ENCODE results near the gene ROCK1. TPM values are rescaled to one million over a fixed set of nuclear protein-coding genes. Genes with fewer than 3 reads are reported as not detected.

ROCK1 gene
- total RNA-seq, 4 donors from 2014 or later: 78.3 to 94.6 (median 91.4) TPM

- H3K36me3 ChIP-seq: no peaks in the 10 kb centered on the region
- H3K27me3 ChIP-seq: no peaks in the 10 kb centered on the region
- no peak overlapping the region for H3K4me3 ChIP-seq
- DNase-seq (ENCODE audit: low spot score in 2 of 2): no peak
- H3K9me3 ChIP-seq: no peaks in the 10 kb centered on the region
- H3K4me1 ChIP-seq: peaks cover 0 to 73% (median 23%) of the 10 kb centered on the region in 4 donors
- TF ChIP-seq EP300 (IDR thresholded peaks at IDR 0.05) (no peak), POLR2A (IDR thresholded peaks at IDR 0.05) (no peak), CTCF (IDR thresholded peaks at IDR 0.05) (no peak)
- WGBS, 2 donors: 74 to 76% methylated on average over 2 of the region's 2 CpGs
- no peak overlapping the region for H3K27ac ChIP-seq
Measured at GRCh38 chr18:21100678-21101077, 10.9 kb downstream of the ROCK1 start.

DNA sequence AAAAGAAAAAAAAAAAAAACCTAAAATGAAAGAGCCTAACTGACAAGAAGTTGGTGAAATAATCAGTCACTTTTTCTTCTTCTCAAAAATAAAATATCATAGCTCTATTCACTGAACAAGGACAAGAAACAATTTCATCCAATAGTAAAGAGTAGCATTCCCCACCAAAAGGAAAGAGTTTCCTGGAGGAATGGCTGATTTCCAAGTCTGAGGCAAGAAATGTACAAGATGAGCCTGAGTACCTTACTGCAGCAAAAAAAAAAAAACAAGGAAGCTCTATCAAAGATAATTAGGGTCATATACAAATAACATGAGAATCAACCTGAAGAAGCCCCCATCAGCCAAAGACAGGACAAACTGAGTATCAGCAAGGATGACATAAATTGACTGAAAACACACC, 11.5 kb downstream of the ROCK1 start:
- H3K36me3 ChIP-seq: no peaks in the 10 kb centered on the region

GRCh38 chr18:21099442-21099841, 12.2 kb downstream of the ROCK1 start:
- Histone ChIP-seq H3K27me3 (no peaks in the 10 kb centered on the region), H3K36me3 (peaks cover 0 to 3% (median 0%) of the 10 kb centered on the region in 3 donors), H3K9me3 (no peaks in the 10 kb centered on the region), H3K4me1 (peaks cover 0 to 61% (median 20%) of the 10 kb centered on the region in 4 donors), H3K4me3 (no peak overlapping the region), H3K27ac (no peak overlapping the region)
- no peak for DNase-seq (ENCODE audit: low spot score in 2 of 2)
- WGBS, 2 donors: 80% methylated on average over 9 of the region's 9 CpGs
- TF ChIP-seq EP300 (IDR thresholded peaks at IDR 0.05) (no peak), CTCF (IDR thresholded peaks at IDR 0.05) (no peak), POLR2A (IDR thresholded peaks at IDR 0.05) (no peak)

More for the DNA sequence above, 11.5 kb downstream of the ROCK1 start:
- Histone ChIP-seq H3K4me3 (no peak overlapping the region), H3K27ac (no peak overlapping the region), H3K4me1 (peaks cover 0 to 67% (median 20%) of the 10 kb centered on the region in 4 donors), H3K27me3 (no peaks in the 10 kb centered on the region), H3K9me3 (no peaks in the 10 kb centered on the region)
- TF ChIP-seq POLR2A (IDR thresholded peaks at IDR 0.05): no peak
- TF ChIP-seq EP300 (IDR thresholded peaks at IDR 0.05): no peak
- no peak for TF ChIP-seq CTCF (IDR thresholded peaks at IDR 0.05)
- DNase-seq (ENCODE audit: low spot score in 2 of 2): no peak

- Histone ChIP-seq H3K4me3 (no peak overlapping the region), H3K27ac (no peak overlapping the region), H3K4me1 (peaks cover 0 to 58% (median 17%) of the 10 kb centered on the region in 4 donors), H3K27me3 (no peaks in the 10 kb centered on the region), H3K36me3 (peaks cover 0 to 5% (median 0%) of the 10 kb centered on the region in 3 donors), H3K9me3 (no peaks in the 10 kb centered on the region)
- TF ChIP-seq POLR2A (IDR thresholded peaks at IDR 0.05): no peak
- no peak for TF ChIP-seq CTCF (IDR thresholded peaks at IDR 0.05)
- no peak for TF ChIP-seq EP300 (IDR thresholded peaks at IDR 0.05)
- 93 to 96% methylated on average over 2 of the region's 2 CpGs for WGBS, 2 donors
- DNase-seq (ENCODE audit: low spot score in 2 of 2): no peak
Measured at GRCh38 chr18:21096760-21097159, 14.9 kb downstream of the ROCK1 start.

DNA sequence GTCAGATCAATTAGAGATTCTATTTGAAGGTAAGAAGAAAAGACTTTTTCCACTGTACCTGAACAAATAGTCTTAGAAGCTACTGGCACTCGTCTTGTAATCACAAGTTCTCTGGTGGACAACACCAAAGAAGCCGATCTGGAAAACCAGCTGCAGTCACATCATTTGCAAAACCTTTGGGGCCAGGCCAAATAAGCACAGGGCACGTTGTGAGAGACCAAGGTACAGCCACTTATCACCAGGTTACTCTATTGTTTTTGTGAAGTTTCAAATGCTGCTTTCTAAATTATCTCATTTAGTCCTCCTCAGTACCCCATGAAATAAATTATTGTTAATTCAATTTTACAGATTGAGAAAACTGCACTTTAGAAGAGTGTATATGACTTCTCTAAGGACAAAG, 18.5 kb downstream of the ROCK1 start:
- Histone ChIP-seq H3K27me3 (no peaks in the 10 kb centered on the region), H3K36me3 (peaks cover 0 to 5% (median 0%) of the 10 kb centered on the region in 3 donors), H3K4me1 (peaks cover 0 to 30% (median 2%) of the 10 kb centered on the region in 4 donors), H3K27ac (no peak overlapping the region), H3K9me3 (no peaks in the 10 kb centered on the region), H3K4me3 (no peak overlapping the region)
- no peak for TF ChIP-seq CTCF (IDR thresholded peaks at IDR 0.05)
- no peak for TF ChIP-seq POLR2A (IDR thresholded peaks at IDR 0.05)
- TF ChIP-seq EP300 (IDR thresholded peaks at IDR 0.05): no peak
- 84 to 98% methylated on average over 3 of the region's 3 CpGs for WGBS, 2 donors
- DNase-seq (ENCODE audit: low spot score in 2 of 2): no peak

Data from tibial nerve (tissue), 4 donors.